GM15510 (cell line): ENCODE measurements around the gene LLGL2.

Source experiments
- POLR2A ChIP-seq: IDR thresholded peaks from 3 replicates; pipeline ENCODE4 v1.6.1; 2011; ENCODE audit warnings: borderline replicate concordance; ENCODE audit not compliant: insufficient read length; ENCODE audit errors: extremely low read depth

The LLGL2 gene, protein sequence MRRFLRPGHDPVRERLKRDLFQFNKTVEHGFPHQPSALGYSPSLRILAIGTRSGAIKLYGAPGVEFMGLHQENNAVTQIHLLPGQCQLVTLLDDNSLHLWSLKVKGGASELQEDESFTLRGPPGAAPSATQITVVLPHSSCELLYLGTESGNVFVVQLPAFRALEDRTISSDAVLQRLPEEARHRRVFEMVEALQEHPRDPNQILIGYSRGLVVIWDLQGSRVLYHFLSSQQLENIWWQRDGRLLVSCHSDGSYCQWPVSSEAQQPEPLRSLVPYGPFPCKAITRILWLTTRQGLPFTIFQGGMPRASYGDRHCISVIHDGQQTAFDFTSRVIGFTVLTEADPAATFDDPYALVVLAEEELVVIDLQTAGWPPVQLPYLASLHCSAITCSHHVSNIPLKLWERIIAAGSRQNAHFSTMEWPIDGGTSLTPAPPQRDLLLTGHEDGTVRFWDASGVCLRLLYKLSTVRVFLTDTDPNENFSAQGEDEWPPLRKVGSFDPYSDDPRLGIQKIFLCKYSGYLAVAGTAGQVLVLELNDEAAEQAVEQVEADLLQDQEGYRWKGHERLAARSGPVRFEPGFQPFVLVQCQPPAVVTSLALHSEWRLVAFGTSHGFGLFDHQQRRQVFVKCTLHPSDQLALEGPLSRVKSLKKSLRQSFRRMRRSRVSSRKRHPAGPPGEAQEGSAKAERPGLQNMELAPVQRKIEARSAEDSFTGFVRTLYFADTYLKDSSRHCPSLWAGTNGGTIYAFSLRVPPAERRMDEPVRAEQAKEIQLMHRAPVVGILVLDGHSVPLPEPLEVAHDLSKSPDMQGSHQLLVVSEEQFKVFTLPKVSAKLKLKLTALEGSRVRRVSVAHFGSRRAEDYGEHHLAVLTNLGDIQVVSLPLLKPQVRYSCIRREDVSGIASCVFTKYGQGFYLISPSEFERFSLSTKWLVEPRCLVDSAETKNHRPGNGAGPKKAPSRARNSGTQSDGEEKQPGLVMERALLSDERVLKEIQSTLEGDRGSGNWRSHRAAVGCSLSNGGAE

GRCh38 chr17:75524970-75525805 is at the start of gene LLGL2:
TSS of gene LLGL2 (plus strand) at chr17:75525697. CDS start at chr17:75543427, 17,730 bp downstream.
- TF ChIP-seq POLR2A, result peak; percentile 62

DNA sequence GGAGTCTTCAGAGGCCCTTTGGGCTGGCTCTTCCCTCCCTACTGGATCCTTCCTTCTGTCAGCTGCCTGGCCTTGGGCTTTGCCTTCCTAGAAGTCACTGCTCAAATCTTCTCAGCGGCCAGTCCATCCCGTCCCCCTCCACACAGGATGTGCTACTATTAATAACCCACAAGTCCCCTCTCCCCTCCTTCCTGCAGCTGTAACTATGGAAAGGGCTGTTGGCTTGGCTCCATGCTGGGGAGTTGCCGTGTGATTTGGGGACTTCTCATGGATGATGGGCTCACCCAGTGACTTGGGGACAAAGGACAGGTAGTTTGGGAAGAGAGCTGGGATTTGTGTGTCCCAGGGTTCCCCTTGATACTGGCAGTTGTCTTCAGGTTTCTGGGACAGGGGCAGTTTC is 49.6 kb upstream of the LLGL2 start:
- TF ChIP-seq POLR2A, result no peak

DNA sequence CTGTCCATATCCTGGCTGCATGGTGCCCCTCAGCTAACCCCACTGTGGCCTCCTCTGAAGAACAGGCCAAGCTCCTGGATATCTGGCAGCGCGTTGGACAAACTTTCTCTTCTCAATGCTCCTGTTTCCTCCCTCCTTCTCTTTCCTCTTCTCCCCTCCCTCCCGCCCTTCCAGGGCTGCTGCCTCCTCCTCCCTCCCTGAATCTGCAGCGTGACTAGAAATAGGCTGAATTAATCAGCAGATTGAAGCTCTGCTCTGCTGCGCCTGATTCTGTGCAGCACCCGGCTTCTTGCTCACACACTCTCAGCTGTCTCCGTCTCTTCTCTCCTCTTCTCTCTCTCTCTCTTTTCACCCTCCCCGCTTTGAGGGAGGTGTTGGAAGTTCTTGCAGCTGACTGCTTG is 49.2 kb upstream of the LLGL2 start:
- TF ChIP-seq POLR2A, result no peak

DNA sequence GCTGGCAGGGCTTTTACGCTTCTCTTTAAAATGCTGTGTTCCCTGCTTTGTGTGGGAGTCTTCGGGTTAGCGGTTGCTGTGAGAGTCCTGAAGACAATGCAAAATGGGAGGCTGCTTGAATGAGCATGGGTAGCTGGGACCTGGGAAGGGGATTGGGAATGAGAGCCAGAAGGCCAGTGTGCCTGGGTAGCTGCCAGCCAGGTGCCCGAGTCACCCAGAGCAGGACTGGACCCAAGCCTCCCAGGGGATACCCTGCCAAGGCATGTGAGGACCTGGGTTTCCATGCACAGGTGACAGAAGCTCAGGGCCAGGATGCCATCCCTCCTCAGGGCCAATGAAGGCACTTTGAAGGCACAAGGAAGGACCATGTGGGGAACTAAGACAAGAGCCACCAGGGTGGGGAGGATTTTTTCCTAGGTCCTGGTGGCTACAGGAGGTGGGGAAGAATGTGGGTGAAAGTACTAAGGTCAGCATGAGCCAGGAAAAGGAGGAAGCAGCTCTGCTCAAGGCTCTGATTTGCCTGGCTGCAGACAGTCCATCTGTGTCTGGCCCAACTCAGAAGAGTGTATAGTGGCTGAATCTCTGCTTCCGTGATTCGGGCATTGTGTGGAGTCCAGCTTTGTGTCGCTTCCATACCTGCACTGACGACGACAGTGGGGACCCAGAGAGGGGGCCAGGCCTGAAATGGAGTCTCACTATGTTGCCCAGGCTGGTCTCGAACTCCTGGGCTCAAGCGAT is 48.6 kb upstream of the LLGL2 start:
- no peak for TF ChIP-seq POLR2A

GRCh38 chr17:75478508-75478907 is 47.0 kb upstream of the LLGL2 start:
- TF ChIP-seq POLR2A, result no peak

DNA sequence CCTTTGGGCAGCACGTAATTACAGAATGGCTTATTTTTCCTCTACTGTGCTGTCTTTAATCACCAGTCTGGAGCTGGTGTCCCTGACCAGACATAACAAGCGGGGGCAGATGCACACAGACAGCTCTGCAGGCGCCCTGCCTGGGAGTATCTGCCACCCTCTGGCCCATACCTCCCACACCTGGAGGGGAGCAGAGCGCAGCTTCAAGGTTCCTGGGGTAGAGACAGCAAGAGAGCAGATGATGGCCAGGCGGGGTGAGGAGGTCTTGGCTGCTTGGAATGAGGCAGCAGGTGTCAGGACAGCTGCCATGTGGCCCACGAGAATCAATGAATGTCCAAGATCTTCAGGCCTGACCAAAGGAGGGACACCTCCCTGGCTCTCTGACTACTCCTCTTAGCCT is 45.2 kb upstream of the LLGL2 start:
- TF ChIP-seq POLR2A, result no peak

GRCh38 chr17:75481194-75482068 is 44.1 kb upstream of the LLGL2 start:
- TF ChIP-seq POLR2A, result no peak

DNA sequence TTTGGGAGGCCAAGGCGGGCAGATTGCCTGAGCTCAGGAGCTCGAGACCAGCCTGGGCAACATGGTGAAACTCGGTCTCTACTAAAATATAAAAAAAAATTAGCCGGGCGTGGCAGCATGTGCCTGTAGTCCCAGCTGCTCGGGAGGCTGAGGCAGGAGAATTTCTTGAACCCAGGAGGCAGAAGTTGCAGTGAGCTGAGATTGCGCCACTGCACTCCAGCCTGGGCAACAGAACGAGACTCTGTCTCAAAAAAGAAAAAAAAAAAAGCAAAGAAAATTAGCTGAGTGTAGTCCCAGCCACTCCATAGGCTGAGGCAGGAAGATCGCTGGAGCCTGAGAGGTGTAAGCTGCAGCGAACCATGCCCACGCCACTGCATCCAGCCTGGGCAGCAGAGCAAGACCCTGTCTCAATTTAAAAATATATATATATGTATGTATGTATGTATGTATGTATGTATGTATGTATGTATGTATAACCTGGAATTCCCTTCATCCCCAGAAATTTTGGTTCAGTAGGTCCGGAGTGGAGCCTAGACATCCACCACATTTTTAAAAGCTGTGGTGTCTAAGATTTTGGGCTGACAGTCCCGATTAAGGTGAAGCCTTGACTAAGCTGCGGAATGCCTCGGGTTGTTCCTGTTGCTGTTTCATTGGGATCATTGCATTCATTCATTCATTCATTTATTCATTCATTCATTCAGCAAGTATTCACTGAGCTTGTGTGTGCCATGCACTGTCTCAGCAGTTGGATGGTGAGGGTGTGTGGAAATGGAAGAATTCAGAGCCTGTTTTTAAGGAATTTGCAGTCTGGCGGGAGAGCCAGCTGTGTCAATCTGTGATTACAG is 43.2 kb upstream of the LLGL2 start:
- no peak for TF ChIP-seq POLR2A

DNA sequence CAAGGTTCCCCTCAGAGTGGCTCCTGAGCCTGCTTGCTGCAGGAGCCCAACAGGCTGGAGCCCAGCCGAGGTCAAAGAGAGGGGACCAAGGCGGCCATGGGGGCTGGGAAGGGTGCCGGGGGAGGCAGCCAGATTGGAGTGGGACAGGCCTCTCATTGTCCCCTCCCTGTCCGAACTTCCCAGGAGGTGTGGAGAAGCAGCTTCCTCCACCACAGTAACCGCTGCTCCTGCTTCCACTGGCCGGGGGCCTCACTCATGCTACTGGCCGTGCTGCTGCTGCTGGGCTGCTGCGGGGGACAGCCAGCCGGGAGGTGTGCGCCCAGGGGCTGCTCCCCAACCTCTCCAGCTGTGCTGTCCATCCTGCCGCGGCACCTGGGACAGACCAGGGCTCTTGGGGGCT is 39.8 kb upstream of the LLGL2 start:
- no peak for TF ChIP-seq POLR2A

GRCh38 chr17:75486151-75486550 is 39.3 kb upstream of the LLGL2 start:
- TF ChIP-seq POLR2A, result no peak

DNA sequence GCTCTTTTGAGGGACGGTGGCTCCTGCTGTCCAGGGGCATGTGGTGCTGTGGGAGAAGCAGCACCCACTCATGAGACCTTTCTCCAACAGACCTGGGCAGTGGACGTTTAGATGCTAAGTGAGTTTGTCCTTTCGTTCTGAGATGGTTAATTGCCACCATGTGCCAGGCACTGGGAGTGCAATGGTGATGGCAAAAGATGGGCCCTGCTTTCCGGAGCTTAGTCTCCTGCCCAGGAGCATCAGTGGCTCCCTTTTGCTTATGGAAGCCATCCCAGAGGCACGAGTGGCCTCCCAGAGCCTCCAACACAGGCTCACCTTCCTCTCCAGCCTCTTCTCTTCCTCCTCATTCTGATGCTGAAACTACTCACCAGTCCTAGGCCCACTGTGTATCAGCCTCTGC is 38.5 kb upstream of the LLGL2 start:
- TF ChIP-seq POLR2A, result no peak
